K562 (cell line): ENCODE data around the gene ATP5MG. TPM values are rescaled to one million over a fixed set of nuclear protein-coding genes. Genes with fewer than 3 reads are reported as not detected.

Experiments used
- CBFA2T2 ChIP-seq: fragments of 450-650 bp; conservative IDR thresholded peaks from 2 replicates; pipeline ENCODE4 v1.6.1; 2017; ENCODE audit warnings: mild to moderate bottlenecking
- CHD7 ChIP-seq: fragments of 200-600 bp; sonication (generic); IDR thresholded peaks from one replicate; pipeline ENCODE4 v1.6.1; 2012; ENCODE audit warnings: mild to moderate bottlenecking, low read depth, low read length, inconsistent platforms
- ESRRB ChIP-seq: fragments of 250-450 bp; sonication (Bioruptor Pico); IDR thresholded peaks from 2 replicates; pipeline ENCODE4 v1.5.0; 2020; ENCODE audit warnings: mild to moderate bottlenecking, moderate library complexity, borderline replicate concordance
- FOS ChIP-seq: IDR thresholded peaks from 3 replicates; pipeline ENCODE4 v1.6.1; 2011; ENCODE audit not compliant: insufficient read length; ENCODE audit errors: extremely low read depth
- GATAD2B ChIP-seq: fragments of 450-650 bp; IDR thresholded peaks from 2 replicates; pipeline ENCODE4 v1.6.1; 2017; ENCODE audit warnings: mild to moderate bottlenecking, borderline replicate concordance
- HMBOX1 ChIP-seq: sonication (generic); IDR thresholded peaks from 2 replicates; pipeline ENCODE4 v1.6.1; 2016
- NCOA1 ChIP-seq: fragments of 450-650 bp; IDR thresholded peaks from 2 replicates; pipeline ENCODE4 v1.6.1; 2016; ENCODE audit warnings: low read depth
- ZNF318 ChIP-seq, 2 experiments: fragments of 450-650 bp; IDR thresholded peaks; 2 replicates each; pipeline ENCODE4 v1.6.1; 2016; ENCODE audit warnings: mild to moderate bottlenecking in 2 of 2, borderline replicate concordance in 1 of 2, low read depth in 1 of 2, moderate library complexity in 1 of 2
- polyA plus RNA-seq, 8 experiments: library from polyadenylated mRNA; depleted of rRNA in 4 of 8; stranded (reverse) in 5 of 8; unstranded in 3 of 8; fragments of >200 nt; fragmentation: Nextera tagmentation in 2 of 8; fragmentation: Illumina TruSeq in 1 of 8; extraction: Ambion mirVana in 2 of 8; extraction: Trizol in 1 of 8; gene quantifications; 2 replicates each; pipeline versions ENCODE4 v1.2.1 to v1.2.3, GENCODE V29; 2011 to 2014; ENCODE audit warnings: inconsistent platforms in 1 of 8, missing spikeins in 1 of 8
- total RNA-seq, 7 experiments: library from RNA; depleted of rRNA in 6 of 7; stranded (reverse); fragments of >200 nt in 6 of 7; fragmentation: Illumina TruSeq in 2 of 7; extraction: Trizol in 2 of 7; gene quantifications; 2 replicates each; pipeline versions ENCODE4 v1.2.1 to v1.2.3, GENCODE V29; 2011 to 2021; ENCODE audit warnings: low replicate concordance in 1 of 7

Gene ATP5MG
- total and polyA plus RNA-seq, 9 of the 15 experiments (the other 6 are each of a cell fraction or from before 2014, with no cell fraction given), result 301 to 2,138 (median 434) TPM

- TF ChIP-seq CHD7 (no peak), FOS (peak; percentile 48), NCOA1 (peak; percentile 82; the same call in 1 of the 2 replicates), GATAD2B (peak; percentile 97), HMBOX1 (peak; percentile 82), ZNF318 (IDR thresholded peaks at IDR 0.05; ENCODE audit: borderline replicate concordance in 1 of 2, low read depth in 1 of 2) (peak in 1 of 2 experiments; percentile 75; a peak in 2 of 4 replicates), ESRRB (CRISPR knock-in tag) (no peak), CBFA2T2 (peak; percentile 88)
These were observed 14.3 kb downstream of the ATP5MG start (continued) for GRCh38 chr11:118415739-118416068.
